Bronchial epithelial cell (primary cell): ENCODE measurements around the gene NR1I3. TPM values are rescaled to one million over a fixed set of nuclear protein-coding genes. Genes with fewer than 3 reads are reported as not detected.

Experiments used
- DNase-seq: peaks from one replicate; pipeline ENCODE4 v3.0.0-alpha.2; 2010; ENCODE audit warnings: low read depth
- FAIRE-seq: peaks from 2 replicates; lab custom pipeline; 2011; peaks lifted over from hg19 to GRCh38; lab: Jason Lieb, UNC
- H3K27me3 ChIP-seq: 2 replicates; pipeline ENCODE4 v1.5.1; 2011; ENCODE audit warnings: low read length; ENCODE audit not compliant: control insufficient read depth, insufficient read depth
- H3K36me3 ChIP-seq: 2 replicates; pipeline ENCODE4 v1.5.1; 2011; ENCODE audit warnings: low read length; ENCODE audit not compliant: control insufficient read depth, insufficient read depth
- H3K4me3 ChIP-seq: 2 replicates; pipeline ENCODE4 v1.5.1; 2011; ENCODE audit warnings: mild to moderate bottlenecking, low read depth, low read length, control low read depth
- total RNA-seq: library from RNA; depleted of rRNA; stranded (reverse); fragments of >200 nt; gene quantifications from 2 replicates; pipeline ENCODE4 v1.2.1, GENCODE V29; 2014
- TF ChIP-seq, protein P1 (sequence below): IDR thresholded peaks from 2 replicates; pipeline ENCODE4 v1.5.1; 2011; ENCODE audit warnings: mild to moderate bottlenecking, moderate library complexity, low read length, control low read depth, inconsistent platforms; ENCODE audit not compliant: insufficient read depth, severe bottlenecking

NR1I3 gene
- total RNA-seq, 1 donor from 2014 or later = not detected

DNA sequence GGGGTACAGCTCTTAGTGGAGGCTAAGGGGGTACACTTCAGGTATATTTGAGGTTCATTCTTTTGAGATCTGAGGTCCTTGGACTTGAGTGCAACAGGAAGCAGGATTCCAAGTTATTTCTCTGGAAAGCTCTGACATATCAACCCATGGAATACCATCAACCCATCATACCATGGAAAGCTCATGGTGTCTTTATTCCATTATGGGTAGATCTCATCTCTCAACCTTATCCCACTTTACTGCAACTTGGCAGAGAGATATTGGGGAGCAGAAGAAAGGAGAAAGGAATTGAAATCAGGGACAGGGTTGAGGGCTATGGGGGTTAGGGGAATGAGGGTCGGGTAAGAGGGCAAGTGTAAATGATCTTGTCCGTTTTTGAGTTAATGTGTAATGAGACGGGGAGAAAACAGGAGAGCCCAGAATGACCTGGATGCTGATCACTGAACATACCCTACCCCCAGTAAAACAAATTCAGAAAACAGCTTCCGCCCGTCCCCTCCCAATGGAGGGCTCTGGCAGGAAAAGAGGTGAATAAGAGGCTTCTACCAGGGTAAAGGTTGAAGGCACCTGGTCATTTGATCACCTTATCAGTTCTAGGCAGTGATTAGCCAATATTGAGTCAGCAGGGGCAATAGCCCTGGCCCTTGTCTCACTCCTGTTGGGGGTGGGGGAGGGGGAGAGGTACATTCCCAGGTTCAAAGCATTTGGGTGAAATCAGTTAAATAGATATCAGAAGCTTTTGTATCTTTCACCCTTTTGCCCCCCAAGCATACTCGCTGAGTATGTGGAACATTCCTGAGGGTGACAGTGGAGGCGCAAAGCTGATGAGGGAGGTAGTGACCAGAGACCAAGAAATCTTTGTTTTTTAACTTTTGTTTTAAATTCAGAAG lies 14.0 kb downstream of the NR1I3 start:
- H3K4me3 ChIP-seq = no peak overlapping the region
- peaks cover 5% of the 10 kb centered on the region for H3K36me3 ChIP-seq
- DNase-seq = no peak
- H3K27me3 ChIP-seq = no peaks in the 10 kb centered on the region
- TF ChIP-seq, protein P1, sequence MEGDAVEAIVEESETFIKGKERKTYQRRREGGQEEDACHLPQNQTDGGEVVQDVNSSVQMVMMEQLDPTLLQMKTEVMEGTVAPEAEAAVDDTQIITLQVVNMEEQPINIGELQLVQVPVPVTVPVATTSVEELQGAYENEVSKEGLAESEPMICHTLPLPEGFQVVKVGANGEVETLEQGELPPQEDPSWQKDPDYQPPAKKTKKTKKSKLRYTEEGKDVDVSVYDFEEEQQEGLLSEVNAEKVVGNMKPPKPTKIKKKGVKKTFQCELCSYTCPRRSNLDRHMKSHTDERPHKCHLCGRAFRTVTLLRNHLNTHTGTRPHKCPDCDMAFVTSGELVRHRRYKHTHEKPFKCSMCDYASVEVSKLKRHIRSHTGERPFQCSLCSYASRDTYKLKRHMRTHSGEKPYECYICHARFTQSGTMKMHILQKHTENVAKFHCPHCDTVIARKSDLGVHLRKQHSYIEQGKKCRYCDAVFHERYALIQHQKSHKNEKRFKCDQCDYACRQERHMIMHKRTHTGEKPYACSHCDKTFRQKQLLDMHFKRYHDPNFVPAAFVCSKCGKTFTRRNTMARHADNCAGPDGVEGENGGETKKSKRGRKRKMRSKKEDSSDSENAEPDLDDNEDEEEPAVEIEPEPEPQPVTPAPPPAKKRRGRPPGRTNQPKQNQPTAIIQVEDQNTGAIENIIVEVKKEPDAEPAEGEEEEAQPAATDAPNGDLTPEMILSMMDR = no peak
- FAIRE-seq = no peak

DNA sequence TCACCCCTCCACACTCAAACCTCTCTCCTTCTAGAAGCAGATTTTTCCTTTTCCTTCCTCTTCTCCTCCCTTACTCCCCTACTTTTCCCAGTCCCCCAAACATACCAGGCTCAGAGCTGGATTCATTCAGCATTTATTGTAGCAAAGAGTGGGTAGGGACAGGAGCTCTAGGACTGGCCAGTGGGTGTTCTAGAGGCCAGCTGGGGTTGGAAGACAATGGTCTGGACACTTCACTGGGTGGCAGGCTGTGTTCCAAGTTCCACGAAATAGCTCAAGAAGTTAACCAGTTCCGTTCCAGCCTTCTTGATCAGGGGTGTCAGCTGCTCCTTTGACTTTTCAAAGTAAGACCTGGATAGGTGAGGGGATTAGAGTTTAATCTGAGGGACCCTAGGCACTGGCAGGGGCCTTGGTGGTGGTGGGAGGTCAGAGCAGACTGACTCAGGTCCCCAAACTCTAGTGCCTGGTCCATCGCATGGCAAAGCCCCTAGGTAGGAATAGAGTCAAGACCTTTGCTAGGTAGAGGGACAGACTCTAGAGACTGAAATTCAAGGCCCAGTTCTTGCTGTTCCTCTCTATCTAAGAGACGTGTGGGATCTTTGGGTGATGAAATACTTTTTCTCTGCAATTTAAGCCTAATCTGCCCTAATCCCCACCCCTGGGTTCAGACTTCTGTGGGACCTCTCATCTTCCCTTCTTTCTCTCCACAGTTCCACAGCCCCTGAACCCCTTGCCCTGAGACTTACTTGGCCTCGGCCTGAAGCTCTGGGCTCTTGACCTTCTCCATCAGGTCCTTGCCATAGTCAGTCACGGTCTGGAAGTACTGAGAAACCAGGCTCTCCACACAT lies 15.6 kb downstream of the NR1I3 start:
- no peak overlapping the region for H3K4me3 ChIP-seq
- TF ChIP-seq, protein P1 = no peak
- no peaks in the 10 kb centered on the region for H3K27me3 ChIP-seq
- no peaks in the 10 kb centered on the region for H3K36me3 ChIP-seq
- DNase-seq = no peak
- FAIRE-seq = no peak

DNA sequence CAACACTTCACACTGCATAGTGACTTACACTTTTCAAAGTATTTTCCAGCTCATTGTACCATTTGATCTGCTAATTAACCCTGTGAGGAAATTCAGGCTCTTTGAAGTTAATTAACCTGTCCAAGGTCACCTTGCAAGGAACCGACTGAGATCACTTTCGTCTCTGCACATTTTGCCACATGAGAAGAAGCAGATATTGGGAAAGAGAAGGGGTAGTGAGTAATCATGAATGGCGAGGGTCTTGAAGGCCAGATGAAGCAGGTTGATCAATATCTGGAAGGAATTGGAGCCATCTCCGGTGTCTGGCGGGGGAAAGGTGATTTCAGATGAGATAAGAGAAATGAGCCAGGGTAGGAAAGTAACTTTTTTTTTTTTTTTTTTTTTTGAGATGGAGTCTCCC lies 18.0 kb downstream of the NR1I3 start:
- Histone ChIP-seq H3K4me3 (no peak overlapping the region), H3K27me3 (no peaks in the 10 kb centered on the region), H3K36me3 (no peaks in the 10 kb centered on the region)
- TF ChIP-seq, protein P1 = no peak
- FAIRE-seq (no peak), DNase-seq (no peak)

DNA sequence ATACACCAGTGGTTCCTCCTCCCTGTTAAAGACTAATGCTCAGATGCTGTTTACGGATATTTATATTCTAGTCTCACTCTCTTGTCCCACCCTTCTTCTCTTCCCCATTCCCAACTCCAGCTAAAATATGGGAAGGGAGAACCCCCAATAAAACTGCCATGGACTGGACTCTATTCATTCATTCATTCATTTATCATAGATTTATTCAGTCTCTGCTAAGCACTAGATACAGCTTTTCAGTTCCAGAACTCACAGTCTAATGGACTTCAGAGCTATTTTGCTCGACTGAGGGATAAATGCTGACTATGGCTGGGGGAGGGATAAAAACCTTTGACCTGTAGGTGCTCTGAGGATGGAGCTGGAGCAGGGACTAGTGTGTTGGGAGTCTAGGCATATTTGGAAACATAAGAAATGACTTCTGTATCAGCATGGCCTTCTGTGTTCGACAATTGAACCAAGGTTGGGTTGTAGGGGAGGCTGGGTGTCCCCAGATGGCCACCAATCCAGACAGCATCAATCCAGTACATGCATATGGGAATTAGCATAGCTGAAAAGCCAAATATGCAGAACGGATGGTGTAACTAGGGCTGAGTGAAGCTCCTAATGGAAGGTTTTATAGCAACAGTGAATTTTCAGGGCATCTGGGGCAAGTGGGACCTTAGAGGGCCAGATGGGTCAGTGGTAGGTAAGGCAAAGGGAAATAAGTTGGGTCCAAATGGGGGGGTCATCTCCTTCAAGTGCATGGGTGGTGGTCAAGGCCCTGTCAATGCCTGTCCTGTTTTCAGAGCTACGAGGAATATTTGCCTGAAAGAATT lies 18.7 kb downstream of the NR1I3 start:
- no peak for FAIRE-seq
- H3K4me3 ChIP-seq = no peak overlapping the region
- H3K27me3 ChIP-seq = no peaks in the 10 kb centered on the region
- no peaks in the 10 kb centered on the region for H3K36me3 ChIP-seq
- DNase-seq = no peak
- TF ChIP-seq, protein P1 = no peak

DNA sequence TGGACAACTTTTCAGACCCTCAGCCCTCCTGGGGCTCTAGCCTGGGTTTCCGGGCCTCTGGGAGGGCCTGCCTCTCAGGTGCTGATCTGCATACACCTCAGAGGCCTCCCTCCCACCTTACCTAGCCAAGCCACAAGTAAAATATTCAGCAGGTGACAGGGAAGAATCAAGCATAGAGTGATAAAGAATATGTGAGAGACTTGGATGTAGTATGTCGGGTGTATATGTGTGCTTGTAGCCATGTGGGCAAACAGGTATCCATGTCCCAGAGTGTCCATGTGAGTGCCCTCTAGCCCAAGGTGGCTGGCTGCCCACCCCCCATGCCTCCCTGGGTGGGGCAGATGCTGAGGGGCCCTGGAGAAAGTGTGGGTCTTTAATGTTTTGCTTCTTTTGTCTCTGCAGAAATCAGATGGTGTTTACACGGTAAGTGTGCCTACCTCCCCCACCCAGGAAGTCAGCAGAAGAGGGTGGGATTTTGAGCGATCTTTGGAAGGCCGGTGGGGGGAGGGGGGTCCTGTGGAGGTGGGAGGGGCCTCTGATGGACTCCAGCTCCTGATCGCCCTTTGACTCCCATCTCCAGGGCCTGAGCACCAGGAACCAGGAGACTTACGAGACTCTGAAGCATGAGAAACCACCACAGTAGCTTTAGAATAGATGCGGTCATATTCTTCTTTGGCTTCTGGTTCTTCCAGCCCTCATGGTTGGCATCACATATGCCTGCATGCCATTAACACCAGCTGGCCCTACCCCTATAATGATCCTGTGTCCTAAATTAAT lies 19.5 kb downstream of the NR1I3 start:
- Histone ChIP-seq H3K27me3 (no peaks in the 10 kb centered on the region), H3K36me3 (peaks cover 6% of the 10 kb centered on the region), H3K4me3 (no peak overlapping the region)
- FAIRE-seq (no peak), DNase-seq (no peak)
- TF ChIP-seq, protein P1 = no peak
